MCF 10A (cell line): ENCODE results near the gene MS4A15. TPM values are rescaled to one million over a fixed set of nuclear protein-coding genes. Genes with fewer than 3 reads are reported as not detected.

ENCODE experiments used
- BruUV-seq: library from RNA; stranded (reverse); fragments of 400-500 nt; replicated peaks from 2 replicates; lab custom pipeline; 2021; lab: Mats Ljungman, UMichigan
- CTCF ChIA-PET: fragments of 300-600 bp; sonication (Branson Sonifier 250); formaldehyde crosslinking; extraction: SDS; loops from one replicate; lab custom pipeline; 2021; ENCODE audit warnings: antibody characterized with exemption, inconsistent platforms; lab: Yijun Ruan, JAX
- POLR2A ChIA-PET: fragments of 300-600, 350-650 bp; sonication (Branson Sonifier 250); formaldehyde crosslinking; extraction: SDS; loops from one replicate; lab custom pipeline; 2020; ENCODE audit warnings: antibody characterized with exemption, inconsistent platforms; lab: Yijun Ruan, JAX
- DNase-seq: peaks from one replicate; pipeline ENCODE4 v3.0.0-alpha.2; 2018; ENCODE audit not compliant: unreplicated experiment
- H3K27ac Mint-ChIP-seq: one replicate; pipeline ENCODE4 v1.8.0; 2022; ENCODE audit warnings: mild to moderate bottlenecking, low read depth, mixed read lengths; ENCODE audit not compliant: unreplicated experiment
- H3K27me3 Mint-ChIP-seq: one replicate; pipeline ENCODE4 v1.8.0; 2022; ENCODE audit warnings: mixed read lengths; ENCODE audit not compliant: insufficient read depth, unreplicated experiment
- H3K36me3 Mint-ChIP-seq: one replicate; pipeline ENCODE4 v1.8.0; 2022; ENCODE audit warnings: mild to moderate bottlenecking, moderate library complexity, mixed read lengths; ENCODE audit not compliant: insufficient read depth, unreplicated experiment
- H3K4me1 Mint-ChIP-seq: one replicate; pipeline ENCODE4 v1.8.0; 2022; ENCODE audit warnings: mixed read lengths; ENCODE audit not compliant: insufficient read depth, unreplicated experiment
- H3K4me3 Mint-ChIP-seq: one replicate; pipeline ENCODE4 v1.8.0; 2022; ENCODE audit warnings: mild to moderate bottlenecking, moderate library complexity, mixed read lengths; ENCODE audit not compliant: unreplicated experiment
- H3K9me3 Mint-ChIP-seq: one replicate; pipeline ENCODE4 v1.8.0; 2022; ENCODE audit warnings: mixed read lengths; ENCODE audit not compliant: unreplicated experiment
- intact Hi-C: fragments of 100-400 bp; cut with micrococcal nuclease; formaldehyde crosslinking; loops from 2 replicates; pipeline ENCODE4 v1.14.1; 2022
- total RNA-seq: library from RNA; stranded (reverse); gene quantifications from 2 replicates; pipeline ENCODE4 v1.2.3, GENCODE V29; 2022
- TF ChIP-seq, protein P1 (sequence below): fragments of 200-600 bp; IDR thresholded peaks from one replicate; pipeline ENCODE4 v1.8.0; 2022; ENCODE audit warnings: antibody characterized with exemption, mild to moderate bottlenecking; ENCODE audit not compliant: unreplicated experiment

The MS4A15 gene
- total RNA-seq, 1 experiment from 2014 or later: not detected

DNA sequence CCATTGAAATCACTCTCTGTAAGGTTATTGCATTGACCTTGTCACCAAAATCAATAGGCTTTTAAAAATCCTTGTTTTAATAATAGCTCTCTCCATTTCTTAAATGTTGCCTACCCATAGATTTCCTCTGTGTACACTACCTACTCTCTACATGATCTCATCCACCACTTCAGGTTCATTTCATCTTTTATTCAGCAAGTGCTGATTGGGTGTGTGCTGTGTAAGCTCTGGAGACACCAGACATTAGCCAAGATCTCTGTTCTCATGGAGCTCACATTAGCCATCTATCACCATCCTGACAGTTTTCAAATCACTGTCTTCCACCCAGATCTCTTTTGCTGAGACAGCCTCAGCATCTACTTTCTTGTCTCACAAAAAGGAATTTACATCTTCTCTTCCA lies 24.1 kb downstream of the MS4A15 start:
- DNase-seq: no peak
- Mint-ChIP-seq H3K9me3 (no peaks in the 10 kb centered on the region), H3K4me3 (no peak overlapping the region), H3K27me3 (no peaks in the 10 kb centered on the region), H3K4me1 (peaks cover 9% of the 10 kb centered on the region), H3K36me3 (no peaks in the 10 kb centered on the region), H3K27ac (no peak overlapping the region)
- intact Hi-C loops: no loop called here
- TF ChIP-seq, protein P1, sequence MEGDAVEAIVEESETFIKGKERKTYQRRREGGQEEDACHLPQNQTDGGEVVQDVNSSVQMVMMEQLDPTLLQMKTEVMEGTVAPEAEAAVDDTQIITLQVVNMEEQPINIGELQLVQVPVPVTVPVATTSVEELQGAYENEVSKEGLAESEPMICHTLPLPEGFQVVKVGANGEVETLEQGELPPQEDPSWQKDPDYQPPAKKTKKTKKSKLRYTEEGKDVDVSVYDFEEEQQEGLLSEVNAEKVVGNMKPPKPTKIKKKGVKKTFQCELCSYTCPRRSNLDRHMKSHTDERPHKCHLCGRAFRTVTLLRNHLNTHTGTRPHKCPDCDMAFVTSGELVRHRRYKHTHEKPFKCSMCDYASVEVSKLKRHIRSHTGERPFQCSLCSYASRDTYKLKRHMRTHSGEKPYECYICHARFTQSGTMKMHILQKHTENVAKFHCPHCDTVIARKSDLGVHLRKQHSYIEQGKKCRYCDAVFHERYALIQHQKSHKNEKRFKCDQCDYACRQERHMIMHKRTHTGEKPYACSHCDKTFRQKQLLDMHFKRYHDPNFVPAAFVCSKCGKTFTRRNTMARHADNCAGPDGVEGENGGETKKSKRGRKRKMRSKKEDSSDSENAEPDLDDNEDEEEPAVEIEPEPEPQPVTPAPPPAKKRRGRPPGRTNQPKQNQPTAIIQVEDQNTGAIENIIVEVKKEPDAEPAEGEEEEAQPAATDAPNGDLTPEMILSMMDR: no peak
- ChIA-PET CTCF (interaction anchor here (1.5 to 2.1 kb wide), 2 partner anchors 51 to 393 kb away, joined by 3 to 6 read pairs; no protein-coding TSS in a partner anchor), POLR2A (interaction anchor here (0.8 kb wide), 1 partner anchor 12 kb away, joined by 3 read pairs; no protein-coding TSS in a partner anchor)
- no TSS peak for BruUV-seq

DNA sequence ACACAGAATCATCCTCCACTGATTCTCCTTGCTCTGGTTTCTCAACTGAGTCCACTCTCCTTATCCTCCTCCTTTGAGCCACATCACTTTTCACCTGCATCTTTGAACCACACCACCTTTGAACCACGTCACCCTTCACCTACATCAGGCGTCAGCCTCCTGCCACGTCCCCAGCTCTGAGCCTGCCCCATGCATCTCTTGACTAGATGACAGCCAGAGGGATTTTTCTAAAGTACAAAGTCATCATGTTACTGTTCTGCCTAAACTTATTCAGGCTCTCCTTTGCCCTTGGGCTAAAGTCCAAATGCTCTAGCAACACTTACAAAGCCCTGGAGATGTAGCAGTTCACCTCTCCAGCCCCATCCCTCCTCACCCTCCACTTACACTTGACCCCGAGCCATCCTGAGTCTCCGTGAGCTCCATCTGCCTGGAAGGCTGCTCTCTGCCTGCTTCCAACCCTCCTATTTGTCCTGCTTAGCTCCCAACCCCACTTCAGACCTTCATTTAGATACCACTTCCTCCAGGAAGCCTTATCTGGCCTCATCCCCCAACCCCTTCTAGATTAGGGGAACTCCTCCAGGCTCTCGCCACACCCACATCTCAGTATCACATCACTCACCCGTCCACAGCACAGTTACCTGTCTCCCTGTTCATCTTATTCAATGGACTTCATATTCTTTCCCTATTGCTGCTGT lies 24.8 kb downstream of the MS4A15 start:
- Mint-ChIP-seq H3K36me3 (no peaks in the 10 kb centered on the region), H3K4me1 (peaks cover 9% of the 10 kb centered on the region), H3K27ac (no peak overlapping the region), H3K4me3 (no peak overlapping the region), H3K27me3 (no peaks in the 10 kb centered on the region), H3K9me3 (no peaks in the 10 kb centered on the region)
- TF ChIP-seq, protein P1: no peak
- ChIA-PET CTCF (interaction anchor here (1.2 to 1.5 kb wide), 2 partner anchors 49 to 392 kb away, joined by 3 to 5 read pairs; no protein-coding TSS in a partner anchor), POLR2A (interaction anchor here (0.8 kb wide), 1 partner anchor 12 kb away, joined by 3 read pairs; no protein-coding TSS in a partner anchor)
- BruUV-seq: no TSS peak
- no peak for DNase-seq
- intact Hi-C loops: no loop called here

DNA sequence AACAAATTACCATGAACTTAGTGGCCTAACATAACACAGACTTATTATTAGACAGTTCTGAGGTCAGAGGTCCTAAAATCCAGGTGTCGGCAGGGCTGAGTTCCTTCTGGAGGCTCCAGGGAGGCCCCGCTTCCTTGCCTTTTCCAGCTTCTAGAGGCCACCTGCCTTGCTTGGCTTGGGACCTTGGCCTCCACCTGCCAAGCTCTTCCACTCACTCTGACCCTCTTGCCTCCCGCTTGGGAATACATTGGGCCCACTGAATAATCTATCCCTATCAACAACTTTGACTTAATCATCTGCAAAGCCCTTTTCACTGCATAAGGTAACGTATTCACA lies 25.3 kb downstream of the MS4A15 start:
- intact Hi-C loops: no loop called here
- ChIA-PET CTCF (interaction anchor here (1.2 kb wide), 1 partner anchor 48 kb away, joined by 5 read pairs; no protein-coding TSS in a partner anchor), POLR2A (no interaction called here)
- H3K9me3 Mint-ChIP-seq: no peaks in the 10 kb centered on the region
- no peak for DNase-seq
- H3K36me3 Mint-ChIP-seq: no peaks in the 10 kb centered on the region
- H3K4me1 Mint-ChIP-seq: peaks cover 9% of the 10 kb centered on the region
- no peaks in the 10 kb centered on the region for H3K27me3 Mint-ChIP-seq
- BruUV-seq: no TSS peak
- TF ChIP-seq, protein P1: no peak
- H3K4me3 Mint-ChIP-seq: no peak overlapping the region
- no peak overlapping the region for H3K27ac Mint-ChIP-seq

DNA sequence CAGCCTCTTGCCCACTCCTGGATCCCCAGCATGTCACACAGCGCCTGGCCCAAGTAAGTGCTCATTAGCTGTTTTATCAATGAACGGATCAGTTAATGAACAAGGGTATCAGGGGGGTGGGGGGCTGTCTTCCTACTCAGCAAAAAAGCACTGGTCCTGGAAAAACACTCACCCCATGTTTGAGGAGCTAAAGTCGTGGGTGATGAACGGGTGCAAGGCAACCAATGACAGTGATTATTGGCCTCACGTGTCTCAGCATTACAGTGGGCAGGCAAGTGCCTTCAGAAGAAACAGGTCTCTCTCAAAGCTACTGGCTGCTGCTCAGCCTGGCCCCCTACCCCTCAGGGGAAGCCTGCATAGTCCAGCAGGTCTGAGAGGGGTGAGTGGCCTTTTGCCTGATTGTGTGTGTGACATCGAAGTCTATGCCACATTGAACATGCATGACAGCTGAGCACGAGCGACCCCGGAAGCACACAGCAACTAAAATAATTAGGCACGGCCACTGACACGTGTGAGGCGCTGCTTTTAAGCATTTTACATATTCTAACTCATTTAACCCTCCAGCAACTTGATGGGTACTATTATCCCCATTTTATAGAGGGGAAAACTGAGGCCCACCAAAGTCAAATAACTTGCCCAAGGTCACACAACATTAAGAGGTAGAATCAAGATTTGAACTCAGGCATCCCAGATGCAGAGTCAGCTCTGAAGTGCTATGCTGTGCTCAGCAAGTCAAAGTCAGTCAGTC lies 25.9 kb downstream of the MS4A15 start:
- H3K9me3 Mint-ChIP-seq: no peaks in the 10 kb centered on the region
- DNase-seq: no peak
- H3K4me3 Mint-ChIP-seq: no peak overlapping the region
- POLR2A ChIA-PET: no interaction called here
- BruUV-seq: no TSS peak
- TF ChIP-seq, protein P1: no peak
- intact Hi-C loops: no loop called here
- no peaks in the 10 kb centered on the region for H3K27me3 Mint-ChIP-seq
- no peak overlapping the region for H3K27ac Mint-ChIP-seq
- no peaks in the 10 kb centered on the region for H3K36me3 Mint-ChIP-seq
- peaks cover 3% of the 10 kb centered on the region for H3K4me1 Mint-ChIP-seq
- CTCF ChIA-PET: interaction anchor here (1.2 kb wide), 1 partner anchor 48 kb away, joined by 5 read pairs; no protein-coding TSS in a partner anchor
